Neural progenitor cell (in vitro differentiated cells): ENCODE results near the gene NBDY. TPM values are rescaled to one million over a fixed set of nuclear protein-coding genes. Genes with fewer than 3 reads are reported as not detected.

Experiments used
- DNase-seq: peaks from one replicate; pipeline ENCODE4 v3.0.0-alpha.2; 2016; ENCODE audit warnings: low spot score
- H2AFZ ChIP-seq: fragments of 200-600 bp; sonication (generic); replicated peaks from 2 replicates; pipeline ENCODE4 v1.6.1; 2016; ENCODE audit warnings: antibody characterized with exemption
- H3F3A ChIP-seq: fragments of 200-600 bp; sonication (generic); 2 replicates; pipeline ENCODE4 v1.6.1; 2016; ENCODE audit warnings: antibody characterized with exemption, low read depth
- H3K27ac ChIP-seq: fragments of 200-600 bp; sonication (generic); 2 replicates; pipeline ENCODE4 v1.5.1; 2016; ENCODE audit warnings: mild to moderate bottlenecking
- H3K27me3 ChIP-seq: fragments of 200-600 bp; sonication (generic); 2 replicates; pipeline ENCODE4 v1.6.1; 2016; ENCODE audit warnings: mild to moderate bottlenecking, moderate library complexity
- H3K36me3 ChIP-seq: fragments of 200-600 bp; sonication (generic); 2 replicates; pipeline ENCODE4 v1.5.1; 2016
- H3K4me1 ChIP-seq: fragments of 200-600 bp; sonication (generic); 2 replicates; pipeline ENCODE4 v1.6.1; 2016; ENCODE audit warnings: mixed run types
- H3K4me2 ChIP-seq: fragments of 200-600 bp; sonication (generic); 2 replicates; pipeline ENCODE4 v1.6.1; 2016
- H3K4me3 ChIP-seq: fragments of 200-600 bp; sonication (generic); 2 replicates; pipeline ENCODE4 v1.5.1; 2016
- H3K79me2 ChIP-seq: fragments of 200-600 bp; sonication (generic); 2 replicates; pipeline ENCODE4 v1.6.1; 2016; ENCODE audit warnings: low read depth
- H3K9ac ChIP-seq: fragments of 200-600 bp; sonication (generic); 2 replicates; pipeline ENCODE4 v1.6.1; 2016
- H3K9me3 ChIP-seq: fragments of 200-600 bp; sonication (generic); 2 replicates; pipeline ENCODE4 v1.5.1; 2016; ENCODE audit warnings: low read depth
- H4K20me1 ChIP-seq: fragments of 200-600 bp; sonication (generic); 2 replicates; pipeline ENCODE4 v1.6.1; 2016; ENCODE audit warnings: low read depth
- H3K27ac Mint-ChIP-seq: 3 replicates; pipeline ENCODE4 v1.8.0; 2021; ENCODE audit warnings: mixed read lengths
- H3K27me3 Mint-ChIP-seq: 2 replicates; pipeline ENCODE4 v1.8.0; 2022; ENCODE audit warnings: low read depth, mild to moderate bottlenecking, inconsistent platforms, moderate library complexity, mixed read lengths; ENCODE audit not compliant: insufficient read depth
- H3K36me3 Mint-ChIP-seq: 3 replicates; pipeline ENCODE4 v1.8.0; 2021; ENCODE audit warnings: mixed read lengths
- H3K4me1 Mint-ChIP-seq: 3 replicates; pipeline ENCODE4 v1.8.0; 2021; ENCODE audit warnings: mixed read lengths
- H3K4me3 Mint-ChIP-seq: 3 replicates; pipeline ENCODE4 v1.8.0; 2021; ENCODE audit warnings: mild to moderate bottlenecking, moderate library complexity, mixed read lengths
- H3K9me3 Mint-ChIP-seq: 3 replicates; pipeline ENCODE4 v1.8.0; 2020; ENCODE audit warnings: mixed read lengths
- CTCF ChIP-seq: fragments of 200-600 bp; sonication (generic); IDR thresholded peaks from 2 replicates; pipeline ENCODE4 v1.5.1; 2017; ENCODE audit warnings: antibody characterized with exemption, mild to moderate bottlenecking
- EZH2 ChIP-seq: fragments of 200-600 bp; sonication (generic); IDR thresholded peaks from 2 replicates; pipeline ENCODE4 v1.6.1; 2017; ENCODE audit warnings: antibody characterized with exemption, mild to moderate bottlenecking, moderate library complexity
- EZH2phosphoT487 ChIP-seq: fragments of 200-600 bp; sonication (generic); IDR thresholded peaks from 2 replicates; pipeline ENCODE4 v1.6.1; 2017; ENCODE audit warnings: antibody characterized with exemption
- total RNA-seq: library from RNA; depleted of rRNA; stranded (reverse); fragments of >200 nt; gene quantifications from 2 replicates; pipeline ENCODE4 v1.2.3, GENCODE V29; 2015; ENCODE audit warnings: low replicate concordance

NBDY gene
- total RNA-seq, 1 donor from 2014 or later: 12.2 TPM

DNA sequence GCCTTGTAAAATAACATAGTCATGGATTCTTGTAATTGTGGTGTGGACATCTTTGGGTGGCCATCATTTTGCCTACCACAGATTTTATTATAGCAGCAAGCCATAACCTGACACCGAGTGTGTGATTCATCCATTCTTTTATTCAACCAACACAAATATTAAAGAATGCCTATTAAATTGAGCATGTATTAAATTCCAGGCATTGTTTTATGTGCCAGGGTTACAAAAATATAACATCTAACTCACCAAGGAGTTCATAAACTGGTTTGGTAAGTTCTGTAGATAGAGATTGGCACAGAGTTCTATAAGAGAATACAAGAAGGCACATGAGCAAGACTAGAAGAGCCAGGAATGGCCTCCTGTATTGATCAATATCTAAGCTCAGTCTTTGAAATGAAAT lies 18.0 kb downstream of the NBDY start:
- no peak overlapping the region for H3K27ac Mint-ChIP-seq
- Histone ChIP-seq H3K9ac (no peak overlapping the region), H3K9me3 (peaks cover under 1% of the 10 kb centered on the region), H3K27me3 (no peaks in the 10 kb centered on the region), H3K4me2 (no peak overlapping the region), H2AFZ (no peak overlapping the region), H3K4me1 (no peaks in the 10 kb centered on the region), H4K20me1 (no peaks in the 10 kb centered on the region), H3K36me3 (no peaks in the 10 kb centered on the region), H3K4me3 (no peak overlapping the region), H3F3A (no peaks in the 10 kb centered on the region), H3K79me2 (peaks cover 81% of the 10 kb centered on the region), H3K27ac (no peak overlapping the region)
- no peaks in the 10 kb centered on the region for H3K4me1 Mint-ChIP-seq
- no peak for DNase-seq
- peaks cover 29% of the 10 kb centered on the region for H3K36me3 Mint-ChIP-seq
- H3K4me3 Mint-ChIP-seq: no peak overlapping the region
- H3K9me3 Mint-ChIP-seq: peaks cover 20% of the 10 kb centered on the region
- no peak for TF ChIP-seq EZH2phosphoT487
- no peak for TF ChIP-seq EZH2
- TF ChIP-seq CTCF: no peak
- H3K27me3 Mint-ChIP-seq: no peaks in the 10 kb centered on the region

DNA sequence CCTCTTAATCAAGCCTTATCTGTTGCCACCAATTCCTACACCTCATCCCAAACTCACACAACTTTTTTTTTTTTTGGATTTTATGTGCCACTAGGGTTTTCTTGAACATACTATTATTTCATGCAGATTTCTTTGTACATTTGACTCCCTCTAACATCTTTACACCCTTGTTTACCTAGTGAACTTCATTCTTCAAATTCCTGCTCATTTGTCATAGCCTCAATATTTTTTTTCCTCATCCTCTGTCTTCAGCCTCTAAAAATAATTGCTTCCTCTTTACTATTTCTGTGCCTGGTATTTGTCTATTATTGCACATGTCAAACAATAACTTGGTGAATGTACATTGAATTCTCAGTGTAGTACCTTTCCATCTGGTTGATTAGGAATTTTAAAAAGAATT lies 22.0 kb downstream of the NBDY start:
- Mint-ChIP-seq H3K9me3 (peaks cover 3% of the 10 kb centered on the region), H3K27ac (no peak overlapping the region), H3K36me3 (peaks cover 13% of the 10 kb centered on the region), H3K4me1 (no peaks in the 10 kb centered on the region), H3K27me3 (peaks cover 2% of the 10 kb centered on the region), H3K4me3 (no peak overlapping the region)
- H3K9me3 ChIP-seq: no peaks in the 10 kb centered on the region
- no peaks in the 10 kb centered on the region for H3K27me3 ChIP-seq
- no peaks in the 10 kb centered on the region for H3F3A ChIP-seq
- no peaks in the 10 kb centered on the region for H3K4me1 ChIP-seq
- H3K4me2 ChIP-seq: no peak overlapping the region
- no peaks in the 10 kb centered on the region for H3K36me3 ChIP-seq
- no peak overlapping the region for H3K9ac ChIP-seq
- H3K4me3 ChIP-seq: no peak overlapping the region
- TF ChIP-seq EZH2phosphoT487 (no peak), EZH2 (no peak), CTCF (no peak)
- DNase-seq: no peak
- H4K20me1 ChIP-seq: no peaks in the 10 kb centered on the region
- H3K27ac ChIP-seq: no peak overlapping the region
- no peak overlapping the region for H2AFZ ChIP-seq
- peaks cover 45% of the 10 kb centered on the region for H3K79me2 ChIP-seq

GRCh38 chrX:56757327-56757726 lies 28.3 kb downstream of the NBDY start:
- H3K36me3 ChIP-seq: no peaks in the 10 kb centered on the region
- no peaks in the 10 kb centered on the region for H3F3A ChIP-seq
- no peak for DNase-seq
- Mint-ChIP-seq H3K27ac (no peak overlapping the region), H3K4me1 (no peaks in the 10 kb centered on the region), H3K4me3 (no peak overlapping the region), H3K27me3 (peaks cover 6% of the 10 kb centered on the region), H3K9me3 (peaks cover 10% of the 10 kb centered on the region), H3K36me3 (peaks cover 6% of the 10 kb centered on the region)
- no peaks in the 10 kb centered on the region for H3K27me3 ChIP-seq
- H3K4me2 ChIP-seq: no peak overlapping the region
- no peak overlapping the region for H2AFZ ChIP-seq
- no peak overlapping the region for H3K4me3 ChIP-seq
- H3K4me1 ChIP-seq: no peaks in the 10 kb centered on the region
- no peaks in the 10 kb centered on the region for H3K9me3 ChIP-seq
- H3K9ac ChIP-seq: no peak overlapping the region
- H3K27ac ChIP-seq: no peak overlapping the region
- no peaks in the 10 kb centered on the region for H3K79me2 ChIP-seq
- H4K20me1 ChIP-seq: no peaks in the 10 kb centered on the region
- TF ChIP-seq CTCF (no peak), EZH2phosphoT487 (no peak), EZH2 (no peak)

DNA sequence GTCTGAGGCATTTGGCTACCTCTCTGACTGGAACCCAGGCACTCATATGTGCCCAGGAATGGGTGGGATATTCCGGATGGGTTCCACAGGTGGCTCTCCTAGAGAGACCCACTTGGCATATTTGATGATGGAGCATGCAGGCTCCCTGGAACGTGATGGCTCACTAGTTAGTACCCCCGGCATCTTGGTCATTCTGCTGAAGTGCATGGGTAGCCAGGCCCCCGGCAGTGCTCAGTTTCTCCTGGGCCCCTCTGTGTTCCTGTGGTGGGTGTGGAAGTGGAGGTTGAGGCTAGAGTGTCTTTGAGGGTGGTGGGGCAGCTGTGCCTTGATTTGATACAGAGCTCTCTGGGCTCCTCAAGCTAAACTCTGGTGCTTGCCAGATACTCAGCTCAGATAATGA lies 29.4 kb downstream of the NBDY start:
- Histone ChIP-seq H3F3A (peaks cover under 1% of the 10 kb centered on the region), H3K27me3 (no peaks in the 10 kb centered on the region), H4K20me1 (peaks cover 2% of the 10 kb centered on the region), H3K9me3 (no peaks in the 10 kb centered on the region), H2AFZ (no peak overlapping the region), H3K4me1 (no peaks in the 10 kb centered on the region), H3K4me2 (no peak overlapping the region), H3K9ac (no peak overlapping the region), H3K36me3 (no peaks in the 10 kb centered on the region), H3K27ac (no peak overlapping the region), H3K79me2 (no peaks in the 10 kb centered on the region), H3K4me3 (no peak overlapping the region)
- H3K27me3 Mint-ChIP-seq: peaks cover 6% of the 10 kb centered on the region
- H3K27ac Mint-ChIP-seq: no peak overlapping the region
- H3K36me3 Mint-ChIP-seq: peaks cover 6% of the 10 kb centered on the region
- peaks cover 15% of the 10 kb centered on the region for H3K9me3 Mint-ChIP-seq
- TF ChIP-seq EZH2phosphoT487: no peak
- no peak for TF ChIP-seq CTCF
- TF ChIP-seq EZH2: no peak
- no peak overlapping the region for H3K4me3 Mint-ChIP-seq
- no peaks in the 10 kb centered on the region for H3K4me1 Mint-ChIP-seq
- no peak for DNase-seq
